Measurements from ENCODE around the gene RCN2.
"Not testable (repeated sequence)": the region's sequence is repeated elsewhere in the genome, so short reads cannot be mapped to it uniquely, and the experiment has no call there.

The RCN2 gene

GRCh38 chr15:76932135-76932966, 802 bp downstream of the RCN2 start:
- peak in 2 of 51 donors; percentile 24 to 62 for DNase-seq

- no peak for DNase-seq
Measured at GRCh38 chr15:76935620-76936019, 4.1 kb downstream of the RCN2 start.

GRCh38 chr15:76936671-76937070, 5.1 kb downstream of the RCN2 start:
- DNase-seq: no peak

GRCh38 chr15:76938752-76939151, 7.2 kb downstream of the RCN2 start:
- no peak for DNase-seq

GRCh38 chr15:76939715-76940114, 8.2 kb downstream of the RCN2 start:
- no peak for DNase-seq

- DNase-seq: peak in 1 of 51 donors; percentile 4
Measured at GRCh38 chr15:76941636-76942035, 10.1 kb downstream of the RCN2 start.

- DNase-seq: no peak
Measured at GRCh38 chr15:76942331-76942730, 10.8 kb downstream of the RCN2 start.

GRCh38 chr15:76945494-76946093, 14.0 kb downstream of the RCN2 start:
- no peak for DNase-seq

GRCh38 chr15:76947454-76947853, 15.9 kb downstream of the RCN2 start:
- DNase-seq: no peak

- peak in 3 of 51 donors; percentile 19 to 48 (median 23) for DNase-seq
Measured at GRCh38 chr15:76951220-76951619, 19.7 kb downstream of the RCN2 start.

- DNase-seq: no peak
Measured at GRCh38 chr15:76953913-76954312, 22.4 kb downstream of the RCN2 start.

GRCh38 chr15:76954744-76955143, 23.2 kb downstream of the RCN2 start:
- peak in 4 of 51 donors; percentile 11 to 54 (median 18) for DNase-seq

GRCh38 chr15:76961268-76962011, 29.9 kb downstream of the RCN2 start:
- DNase-seq: no peak

- DNase-seq: no peak
Measured at GRCh38 chr15:76962337-76963013, 30.9 kb downstream of the RCN2 start.

- DNase-seq: no peak
Measured at GRCh38 chr15:76963596-76963995, 32.0 kb downstream of the RCN2 start.

- DNase-seq: no peak
Measured at GRCh38 chr15:76964157-76964556, 32.6 kb downstream of the RCN2 start.

GRCh38 chr15:76966051-76966450, 34.5 kb downstream of the RCN2 start:
- not testable (repeated sequence) for DNase-seq

GRCh38 chr15:76967067-76967466, 35.5 kb downstream of the RCN2 start:
- no peak for DNase-seq

GRCh38 chr15:76968306-76968705, 36.8 kb downstream of the RCN2 start:
- DNase-seq: no peak

- DNase-seq: no peak
Measured at GRCh38 chr15:76972389-76973361, 41.1 kb downstream of the RCN2 start.
